Measurements from ENCODE around the gene PRIM1.
A peak's percentile ranks its signal among the peaks of the same experiment; 100 is the strongest.

PRIM1 gene

GRCh38 chr12:56695327-56696101 lies 56.6 kb downstream of the PRIM1 start:
- POLR2A ChIA-PET (ENCODE audit: low non-redundant PET) = no interaction called here
- DNase-seq (ENCODE audit: low spot score) = no peak
- CTCF ChIA-PET = no interaction called here
- TF ChIP-seq CTCF (conservative IDR thresholded peaks at IDR 0.05; ENCODE audit: low read depth) = no peak
- no peak overlapping the region for H3K27ac ChIP-seq

GRCh38 chr12:56694161-56694560 lies 58.0 kb downstream of the PRIM1 start:
- ChIA-PET POLR2A (ENCODE audit: low non-redundant PET) (no interaction called here), CTCF (interaction anchor here (0.6 kb wide), 1 partner anchor 60 kb away, joined by 3 read pairs; no protein-coding TSS in a partner anchor)
- TF ChIP-seq CTCF (conservative IDR thresholded peaks at IDR 0.05; ENCODE audit: low read depth) = no peak
- H3K27ac ChIP-seq = no peak overlapping the region
- no peak for DNase-seq (ENCODE audit: low spot score)

DNA sequence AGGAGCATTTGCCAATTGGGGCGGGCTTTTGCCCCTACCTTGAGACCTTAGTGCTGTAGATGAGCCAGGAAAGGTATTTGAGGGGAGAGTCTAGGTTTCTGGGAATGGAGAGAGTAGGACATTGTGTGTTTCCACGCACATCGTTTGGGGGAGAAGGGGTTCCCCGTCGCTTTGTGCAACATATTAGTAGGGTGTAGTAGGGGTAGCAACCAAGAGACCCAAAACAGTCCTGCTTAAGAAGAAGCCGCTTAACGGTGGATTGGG lies 63.3 kb downstream of the PRIM1 start:
- DNase-seq (ENCODE audit: low spot score) = peak; percentile 67
- H3K27ac ChIP-seq = peak overlapping the region; percentile 100
- ChIA-PET POLR2A (ENCODE audit: low non-redundant PET) (interaction anchor here (1.0 kb wide), 1 partner anchor 34 kb away, joined by 4 read pairs; no protein-coding TSS in a partner anchor), CTCF (no interaction called here)
- no peak for TF ChIP-seq CTCF (conservative IDR thresholded peaks at IDR 0.05; ENCODE audit: low read depth)

DNA sequence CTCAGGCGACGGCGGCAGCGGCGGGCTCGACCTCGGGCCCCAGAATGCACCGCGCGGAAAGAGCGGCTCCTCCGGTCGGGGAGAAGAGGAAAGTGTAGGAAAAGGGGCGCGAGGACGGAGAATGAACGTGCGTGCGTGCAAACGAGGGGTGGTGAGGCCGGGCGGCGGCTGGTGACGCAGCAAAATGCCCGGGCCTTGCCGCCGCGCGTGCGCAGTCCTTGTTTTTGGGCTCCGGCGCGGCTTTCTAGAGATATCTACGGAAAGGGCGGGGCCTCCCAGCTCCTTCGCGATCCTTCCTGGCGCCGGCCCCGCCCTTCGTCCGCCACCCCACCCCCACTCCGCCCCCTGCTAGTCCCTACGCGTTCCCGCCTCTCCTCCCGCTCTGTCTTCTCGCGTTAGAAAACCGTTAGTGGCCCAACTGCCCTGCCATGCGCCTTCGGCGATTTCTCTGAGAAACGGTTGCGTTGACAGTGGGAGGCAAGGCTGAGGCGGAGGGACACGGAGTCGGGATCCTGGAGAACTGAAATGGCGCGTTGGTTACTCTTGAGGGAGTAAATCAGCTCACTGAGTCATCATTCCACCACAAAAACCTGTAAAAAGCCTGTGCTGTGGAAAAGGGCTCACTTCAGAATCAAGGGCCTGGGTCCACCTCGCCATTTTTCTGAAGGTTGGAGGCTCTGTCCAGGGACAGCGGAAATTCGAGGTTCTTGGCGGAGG lies 63.8 kb downstream of the PRIM1 start, which contains the start of gene PTGES3:
Gene PTGES3 (minus strand): TSS at position 156 of the 717 bp plus-strand sequence. CDS start 285 bp downstream, outside the sequence.
- ChIA-PET POLR2A (ENCODE audit: low non-redundant PET) (interaction anchor here (1.0 to 2.0 kb wide), 2 partner anchors 34 to 37 kb away, joined by 4 to 8 read pairs; partner anchors contain the start of gene NACA), CTCF (interaction anchor here (0.5 to 0.6 kb wide), 2 partner anchors 16 to 62 kb away, joined by 4 to 5 read pairs; no protein-coding TSS in a partner anchor)
- peak within 1 kb of the TSS; percentile 100 for H3K27ac ChIP-seq
- no peak for TF ChIP-seq CTCF (conservative IDR thresholded peaks at IDR 0.05; ENCODE audit: low read depth)
- peak; percentile 98 for DNase-seq (ENCODE audit: low spot score)

DNA sequence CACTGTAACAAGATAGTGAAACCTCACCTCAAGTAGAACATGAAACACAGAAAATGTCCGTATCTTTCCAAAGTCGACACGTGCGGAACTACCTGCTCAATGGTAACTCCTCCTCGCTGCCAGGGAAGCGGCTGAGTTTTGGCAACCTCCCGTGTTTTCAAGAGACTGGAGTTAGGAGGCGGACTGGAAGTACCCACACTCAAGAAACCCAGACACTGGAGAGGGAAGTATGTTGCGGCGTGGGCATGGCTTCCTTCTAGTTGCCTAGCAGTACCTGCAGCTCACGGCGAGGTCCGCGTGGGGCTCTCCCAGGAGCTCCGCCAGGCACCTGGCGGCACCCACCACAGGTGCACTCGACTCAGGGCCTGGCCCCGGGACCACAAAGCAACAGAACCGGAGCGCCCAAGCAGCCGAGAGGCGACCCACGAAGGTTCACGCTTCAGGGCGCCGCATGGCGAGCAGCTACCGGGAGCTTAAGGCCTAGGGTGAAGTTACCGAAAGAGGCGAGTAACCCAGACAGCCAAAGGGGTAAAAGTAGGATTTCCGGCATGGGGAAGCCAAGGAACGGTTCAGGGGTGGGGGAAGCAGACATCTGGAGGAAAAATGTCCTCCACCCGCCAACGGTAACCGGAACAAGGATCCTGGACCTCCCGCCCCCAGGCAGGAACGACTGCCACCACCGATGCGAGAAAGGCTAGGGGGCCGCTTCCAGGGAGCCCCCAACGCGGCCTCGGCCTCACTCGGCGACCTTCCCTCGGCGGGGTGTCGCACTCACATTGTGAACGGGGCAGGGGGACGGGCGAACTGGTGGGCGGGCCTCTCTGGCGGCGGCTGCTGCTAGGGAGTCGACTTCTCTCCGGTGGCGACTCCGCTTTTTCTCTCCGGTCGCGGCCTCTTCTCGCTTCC lies 64.6 kb downstream of the PRIM1 start:
- no peak for TF ChIP-seq CTCF (conservative IDR thresholded peaks at IDR 0.05; ENCODE audit: low read depth)
- DNase-seq (ENCODE audit: low spot score) = peak; percentile 21
- CTCF ChIA-PET = no interaction called here
- POLR2A ChIA-PET (ENCODE audit: low non-redundant PET) = interaction anchor here (1.0 to 2.0 kb wide), 2 partner anchors 35 to 38 kb away, joined by 4 to 8 read pairs; partner anchors contain the start of gene NACA
- H3K27ac ChIP-seq = peak overlapping the region; percentile 100

Data from RWPE1 (cell line).